Uterus (tissue), 4 donors: ENCODE data around the gene FAM118B. TPM values are rescaled to one million over a fixed set of nuclear protein-coding genes. Genes with fewer than 3 reads are reported as not detected.

Experiments
- DNase-seq, 2 donors: peaks; one replicate each; pipeline ENCODE4 v3.0.0-alpha.2; 2019 to 2020
- H3K27ac ChIP-seq, 2 donors: fragments of 200-600 bp; sonication (generic); 1 replicate in 1 of 2; 2 replicates in 1 of 2; pipeline ENCODE4 v1.5.1; 2016 to 2018
- H3K27me3 ChIP-seq, 2 donors: fragments of 200-600 bp; sonication (generic); one replicate each; pipeline ENCODE4 v1.5.1; 2018 to 2019; ENCODE audit warnings: control low read depth in 1 of 2
- H3K36me3 ChIP-seq, 2 donors: fragments of 200-600 bp; sonication (generic); one replicate each; pipeline ENCODE4 v1.5.1; 2019; ENCODE audit warnings: control low read depth in 1 of 2
- H3K4me1 ChIP-seq, 2 donors: fragments of 200-600 bp; sonication (generic); one replicate each; pipeline ENCODE4 v1.5.1; 2018 to 2019; ENCODE audit warnings: control low read depth in 1 of 2
- H3K4me3 ChIP-seq, 2 donors: fragments of 200-600 bp; sonication (generic); 1 replicate in 1 of 2; 2 replicates in 1 of 2; pipeline ENCODE4 v1.5.1; 2018 to 2019; ENCODE audit warnings: mild to moderate bottlenecking in 1 of 2
- H3K9me3 ChIP-seq, 2 donors: fragments of 200-600 bp; sonication (generic); one replicate each; pipeline ENCODE4 v1.5.1; 2019; ENCODE audit warnings: control low read depth in 1 of 2
- POLR2A ChIP-seq, 2 donors: fragments of 450-650 bp; IDR thresholded peaks; one replicate each; pipeline ENCODE4 v1.6.1; 2016; ENCODE audit warnings: antibody characterized with exemption in 2 of 2, mild to moderate bottlenecking in 1 of 2, moderate library complexity in 1 of 2
- intact Hi-C: fragments of 100-400 bp; cut with DNase I; formaldehyde crosslinking; loops from one replicate; pipeline ENCODE4 v1.15.1; 2023; ENCODE audit warnings: low total_unique reads
- total RNA-seq, 4 donors: library from RNA; depleted of rRNA in 3 of 4; stranded (reverse); fragments of >200 nt in 3 of 4; gene quantifications; one replicate each; pipeline versions ENCODE4 v1.1.0 to v1.2.4, GENCODE V29; 2014 to 2023
- TF ChIP-seq, protein P1 (sequence below), 4 experiments: fragments of 200-600 bp in 2 of 4; fragments of 450-650 bp in 2 of 4; sonication (generic) in 2 of 4; IDR thresholded peaks; one replicate each; pipeline ENCODE4 v1.5.1; 2016 to 2019; ENCODE audit warnings: antibody characterized with exemption in 4 of 4, mild to moderate bottlenecking in 2 of 4, moderate library complexity in 1 of 4
- donor health status: DM: yes; HTN: yes; CAD: no.

FAM118B gene
- total RNA-seq, 4 donors from 2014 or later = 14.7 to 31.8 (median 17.8) TPM

DNA sequence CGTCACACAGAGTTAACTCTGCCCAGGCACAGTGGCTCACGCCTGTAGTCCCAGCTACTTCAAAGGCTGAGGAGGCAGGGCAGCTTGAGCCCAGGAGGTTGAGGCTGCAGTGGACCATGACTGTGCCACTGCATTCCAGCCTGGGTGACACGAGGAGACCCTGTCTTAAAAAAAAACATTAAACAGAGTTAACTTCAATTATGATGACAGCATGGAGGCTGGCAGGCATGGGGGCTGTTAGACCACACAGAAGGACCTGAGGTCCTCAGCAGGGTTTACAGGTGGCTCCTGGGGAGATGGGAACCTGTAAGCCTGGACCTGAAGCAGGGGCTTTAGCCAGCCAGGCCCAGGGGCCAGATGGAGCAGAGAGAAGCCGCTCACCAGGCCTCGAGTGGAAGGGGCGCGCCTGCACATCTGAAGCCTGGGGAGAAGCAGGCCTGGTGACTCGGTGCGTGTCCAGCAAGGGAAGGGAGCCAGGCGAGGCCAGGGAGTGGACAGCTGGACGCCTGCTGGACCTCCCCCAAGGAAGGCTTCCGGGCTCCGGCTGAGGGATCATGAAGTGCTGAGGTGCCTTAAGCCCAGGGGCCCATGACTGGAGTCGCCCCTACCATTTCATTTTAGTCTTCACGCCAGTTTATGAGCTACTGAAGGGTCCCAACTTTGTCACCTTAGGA is 25.4 kb upstream of the FAM118B start:
- intact Hi-C loops = no loop called here
- no peak overlapping the region for H3K4me3 ChIP-seq
- no peaks in the 10 kb centered on the region for H3K27me3 ChIP-seq
- TF ChIP-seq POLR2A (IDR thresholded peaks at IDR 0.05) = no peak
- TF ChIP-seq, protein P1, sequence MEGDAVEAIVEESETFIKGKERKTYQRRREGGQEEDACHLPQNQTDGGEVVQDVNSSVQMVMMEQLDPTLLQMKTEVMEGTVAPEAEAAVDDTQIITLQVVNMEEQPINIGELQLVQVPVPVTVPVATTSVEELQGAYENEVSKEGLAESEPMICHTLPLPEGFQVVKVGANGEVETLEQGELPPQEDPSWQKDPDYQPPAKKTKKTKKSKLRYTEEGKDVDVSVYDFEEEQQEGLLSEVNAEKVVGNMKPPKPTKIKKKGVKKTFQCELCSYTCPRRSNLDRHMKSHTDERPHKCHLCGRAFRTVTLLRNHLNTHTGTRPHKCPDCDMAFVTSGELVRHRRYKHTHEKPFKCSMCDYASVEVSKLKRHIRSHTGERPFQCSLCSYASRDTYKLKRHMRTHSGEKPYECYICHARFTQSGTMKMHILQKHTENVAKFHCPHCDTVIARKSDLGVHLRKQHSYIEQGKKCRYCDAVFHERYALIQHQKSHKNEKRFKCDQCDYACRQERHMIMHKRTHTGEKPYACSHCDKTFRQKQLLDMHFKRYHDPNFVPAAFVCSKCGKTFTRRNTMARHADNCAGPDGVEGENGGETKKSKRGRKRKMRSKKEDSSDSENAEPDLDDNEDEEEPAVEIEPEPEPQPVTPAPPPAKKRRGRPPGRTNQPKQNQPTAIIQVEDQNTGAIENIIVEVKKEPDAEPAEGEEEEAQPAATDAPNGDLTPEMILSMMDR (IDR thresholded peaks at IDR 0.05) = no peak
- no peak overlapping the region for H3K27ac ChIP-seq
- DNase-seq = peak in 1 of 2 donors; percentile 74
- H3K4me1 ChIP-seq = no peaks in the 10 kb centered on the region
- no peaks in the 10 kb centered on the region for H3K9me3 ChIP-seq
- no peaks in the 10 kb centered on the region for H3K36me3 ChIP-seq

- Histone ChIP-seq H3K27me3 (no peaks in the 10 kb centered on the region), H3K9me3 (no peaks in the 10 kb centered on the region), H3K36me3 (no peaks in the 10 kb centered on the region), H3K4me3 (no peak overlapping the region), H3K4me1 (no peaks in the 10 kb centered on the region), H3K27ac (no peak overlapping the region)
- no peak for TF ChIP-seq POLR2A (IDR thresholded peaks at IDR 0.05)
- TF ChIP-seq, protein P1 (IDR thresholded peaks at IDR 0.05) = no peak
- intact Hi-C loops = no loop called here
- no peak for DNase-seq
These were observed 24.7 kb upstream of the FAM118B start for GRCh38 chr11:126186708-126187529.

- intact Hi-C loops = no loop called here
- H3K4me3 ChIP-seq = no peak overlapping the region
- TF ChIP-seq POLR2A (IDR thresholded peaks at IDR 0.05) = no peak
- TF ChIP-seq, protein P1 (IDR thresholded peaks at IDR 0.05) = no peak
- no peaks in the 10 kb centered on the region for H3K36me3 ChIP-seq
- no peak for DNase-seq
- H3K9me3 ChIP-seq = no peaks in the 10 kb centered on the region
- no peaks in the 10 kb centered on the region for H3K27me3 ChIP-seq
- H3K4me1 ChIP-seq = no peaks in the 10 kb centered on the region
- H3K27ac ChIP-seq = no peak overlapping the region
These were observed 23.1 kb upstream of the FAM118B start for GRCh38 chr11:126188332-126189108.

GRCh38 chr11:126189109-126189929 is 22.3 kb upstream of the FAM118B start:
- intact Hi-C loops = no loop called here
- Histone ChIP-seq H3K27ac (no peak overlapping the region), H3K4me3 (no peak overlapping the region), H3K36me3 (no peaks in the 10 kb centered on the region), H3K27me3 (no peaks in the 10 kb centered on the region), H3K9me3 (no peaks in the 10 kb centered on the region), H3K4me1 (no peaks in the 10 kb centered on the region)
- no peak for TF ChIP-seq POLR2A (IDR thresholded peaks at IDR 0.05)
- TF ChIP-seq, protein P1 (IDR thresholded peaks at IDR 0.05) = no peak
- DNase-seq = no peak
